ENCODE data around the gene SPRN.

DNA sequence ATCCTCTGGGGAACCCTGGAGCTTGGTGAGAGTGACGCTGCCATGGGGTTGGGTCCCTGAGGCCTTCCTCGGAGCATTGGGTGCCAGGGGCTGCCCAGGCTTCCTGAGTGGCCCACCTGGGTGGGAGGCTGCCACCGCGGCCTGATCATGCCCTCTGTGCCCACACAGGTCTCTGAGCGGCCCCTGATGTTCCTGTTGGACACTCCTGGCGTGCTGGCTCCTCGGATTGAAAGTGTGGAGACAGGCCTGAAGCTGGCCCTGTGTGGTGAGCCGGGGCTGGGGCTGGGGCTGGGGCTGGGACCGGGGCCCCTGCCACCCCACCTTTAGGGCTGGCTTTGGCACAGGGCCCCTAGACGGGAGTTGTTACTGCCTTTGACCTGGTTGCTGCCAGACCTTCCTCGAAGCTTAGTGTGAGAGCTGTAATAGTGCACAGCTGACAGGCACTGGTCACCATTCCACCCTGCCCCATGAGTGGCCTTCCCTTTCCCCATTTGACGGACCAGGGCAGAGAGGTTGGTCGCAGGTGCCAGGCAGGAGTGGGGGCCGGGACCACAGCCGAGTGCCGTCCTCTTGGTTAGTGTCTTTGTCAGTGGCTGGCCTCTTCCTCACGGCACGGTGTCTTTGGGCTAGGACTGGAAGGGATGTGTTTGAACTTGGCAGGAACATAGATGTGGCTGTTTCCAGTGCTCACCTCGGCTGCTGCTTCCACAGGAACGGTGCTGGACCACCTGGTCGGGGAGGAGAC lies 22.3 kb downstream of the SPRN start:
- TF ChIP-seq, protein P1, sequence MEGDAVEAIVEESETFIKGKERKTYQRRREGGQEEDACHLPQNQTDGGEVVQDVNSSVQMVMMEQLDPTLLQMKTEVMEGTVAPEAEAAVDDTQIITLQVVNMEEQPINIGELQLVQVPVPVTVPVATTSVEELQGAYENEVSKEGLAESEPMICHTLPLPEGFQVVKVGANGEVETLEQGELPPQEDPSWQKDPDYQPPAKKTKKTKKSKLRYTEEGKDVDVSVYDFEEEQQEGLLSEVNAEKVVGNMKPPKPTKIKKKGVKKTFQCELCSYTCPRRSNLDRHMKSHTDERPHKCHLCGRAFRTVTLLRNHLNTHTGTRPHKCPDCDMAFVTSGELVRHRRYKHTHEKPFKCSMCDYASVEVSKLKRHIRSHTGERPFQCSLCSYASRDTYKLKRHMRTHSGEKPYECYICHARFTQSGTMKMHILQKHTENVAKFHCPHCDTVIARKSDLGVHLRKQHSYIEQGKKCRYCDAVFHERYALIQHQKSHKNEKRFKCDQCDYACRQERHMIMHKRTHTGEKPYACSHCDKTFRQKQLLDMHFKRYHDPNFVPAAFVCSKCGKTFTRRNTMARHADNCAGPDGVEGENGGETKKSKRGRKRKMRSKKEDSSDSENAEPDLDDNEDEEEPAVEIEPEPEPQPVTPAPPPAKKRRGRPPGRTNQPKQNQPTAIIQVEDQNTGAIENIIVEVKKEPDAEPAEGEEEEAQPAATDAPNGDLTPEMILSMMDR (IDR thresholded peaks at IDR 0.05; ENCODE audit: insufficient read depth, low read depth, low read length), result no peak
- no peak for TF ChIP-seq EZH2 (IDR thresholded peaks at IDR 0.05; ENCODE audit: insufficient read depth, low read length)

All from astrocyte (in vitro differentiated cells and primary cell).